Osteocyte (in vitro differentiated cells): Measurements from ENCODE around the gene MINAR1. TPM values are rescaled to one million over a fixed set of nuclear protein-coding genes. Genes with fewer than 3 reads are reported as not detected.
A peak's percentile ranks its signal among the peaks of the same experiment; 100 is the strongest.

Source experiments
- DNase-seq: peaks from one replicate; pipeline ENCODE4 v3.0.0; 2021; ENCODE audit warnings: mixed read lengths; ENCODE audit not compliant: unreplicated experiment; ENCODE audit errors: extremely low spot score
- H3K27ac Mint-ChIP-seq: one replicate; pipeline ENCODE4 v1.8.0; 2021; ENCODE audit warnings: mild to moderate bottlenecking, mixed read lengths; ENCODE audit not compliant: unreplicated experiment
- H3K27me3 Mint-ChIP-seq: one replicate; pipeline ENCODE4 v1.8.0; 2021; ENCODE audit warnings: mixed read lengths; ENCODE audit not compliant: unreplicated experiment
- H3K36me3 Mint-ChIP-seq: one replicate; pipeline ENCODE4 v1.8.0; 2021; ENCODE audit warnings: mixed read lengths; ENCODE audit not compliant: unreplicated experiment
- H3K4me1 Mint-ChIP-seq: one replicate; pipeline ENCODE4 v1.8.0; 2021; ENCODE audit warnings: mixed read lengths; ENCODE audit not compliant: unreplicated experiment
- H3K4me3 Mint-ChIP-seq: one replicate; pipeline ENCODE4 v1.8.0; 2021; ENCODE audit warnings: mild to moderate bottlenecking, moderate library complexity, mixed read lengths; ENCODE audit not compliant: unreplicated experiment
- H3K9me3 Mint-ChIP-seq: one replicate; pipeline ENCODE4 v1.8.0; 2021; ENCODE audit warnings: mixed read lengths; ENCODE audit not compliant: unreplicated experiment
- total RNA-seq: library from RNA; stranded (reverse); gene quantifications from 2 replicates; pipeline ENCODE4 v1.2.1, GENCODE V29; 2021
- TF ChIP-seq, protein P1 (sequence below): fragments of 200-600 bp; sonication (generic); IDR thresholded peaks from 2 replicates; pipeline ENCODE4 v1.5.0; 2021; ENCODE audit warnings: antibody characterized with exemption, mild to moderate bottlenecking, moderate library complexity

The MINAR1 gene
- total RNA-seq, 1 donor from 2014 or later: 2.1 TPM

DNA sequence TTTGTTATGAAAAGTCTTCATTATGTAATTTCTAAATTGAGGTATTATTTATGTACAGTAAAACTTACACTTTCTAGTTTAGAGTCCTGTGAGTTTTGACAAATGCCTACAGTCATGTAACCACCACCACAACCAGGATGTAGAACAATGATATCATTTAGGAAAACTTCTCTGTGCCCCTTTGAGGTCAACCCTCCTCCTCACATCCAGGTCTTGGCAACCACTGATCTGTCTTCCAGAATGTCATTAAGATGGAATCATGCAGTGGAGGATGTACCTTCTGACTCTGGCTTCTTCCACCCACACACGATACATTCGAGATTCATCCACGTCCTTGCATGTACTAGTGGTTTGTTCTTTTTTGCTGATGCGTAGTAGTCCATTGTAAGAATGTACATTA lies 23.2 kb downstream of the MINAR1 start:
- TF ChIP-seq, protein P1, sequence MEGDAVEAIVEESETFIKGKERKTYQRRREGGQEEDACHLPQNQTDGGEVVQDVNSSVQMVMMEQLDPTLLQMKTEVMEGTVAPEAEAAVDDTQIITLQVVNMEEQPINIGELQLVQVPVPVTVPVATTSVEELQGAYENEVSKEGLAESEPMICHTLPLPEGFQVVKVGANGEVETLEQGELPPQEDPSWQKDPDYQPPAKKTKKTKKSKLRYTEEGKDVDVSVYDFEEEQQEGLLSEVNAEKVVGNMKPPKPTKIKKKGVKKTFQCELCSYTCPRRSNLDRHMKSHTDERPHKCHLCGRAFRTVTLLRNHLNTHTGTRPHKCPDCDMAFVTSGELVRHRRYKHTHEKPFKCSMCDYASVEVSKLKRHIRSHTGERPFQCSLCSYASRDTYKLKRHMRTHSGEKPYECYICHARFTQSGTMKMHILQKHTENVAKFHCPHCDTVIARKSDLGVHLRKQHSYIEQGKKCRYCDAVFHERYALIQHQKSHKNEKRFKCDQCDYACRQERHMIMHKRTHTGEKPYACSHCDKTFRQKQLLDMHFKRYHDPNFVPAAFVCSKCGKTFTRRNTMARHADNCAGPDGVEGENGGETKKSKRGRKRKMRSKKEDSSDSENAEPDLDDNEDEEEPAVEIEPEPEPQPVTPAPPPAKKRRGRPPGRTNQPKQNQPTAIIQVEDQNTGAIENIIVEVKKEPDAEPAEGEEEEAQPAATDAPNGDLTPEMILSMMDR: no peak
- no peak overlapping the region for H3K27ac Mint-ChIP-seq
- H3K4me3 Mint-ChIP-seq: no peak overlapping the region
- H3K36me3 Mint-ChIP-seq: no peaks in the 10 kb centered on the region
- H3K27me3 Mint-ChIP-seq: no peaks in the 10 kb centered on the region
- no peak for DNase-seq
- H3K4me1 Mint-ChIP-seq: no peaks in the 10 kb centered on the region
- no peaks in the 10 kb centered on the region for H3K9me3 Mint-ChIP-seq

DNA sequence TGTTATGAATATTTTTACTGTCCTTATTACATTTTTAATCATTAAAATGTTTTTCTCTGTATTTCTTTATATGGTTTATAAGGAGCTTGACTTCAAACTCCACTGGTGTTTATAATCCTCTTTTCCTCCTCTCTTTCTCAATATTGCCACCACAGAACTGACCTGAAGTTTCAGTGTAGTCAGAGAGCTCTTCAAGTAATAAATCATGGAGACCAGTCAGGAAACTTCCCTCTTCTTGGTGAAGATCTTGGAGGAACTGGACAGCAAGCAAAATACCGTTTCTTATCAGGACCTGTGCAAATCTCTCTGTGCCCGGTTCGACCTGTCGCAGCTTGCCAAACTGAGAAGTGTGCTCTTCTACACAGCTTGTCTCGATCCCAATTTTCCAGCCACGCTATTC lies 23.8 kb downstream of the MINAR1 start:
- H3K27me3 Mint-ChIP-seq: no peaks in the 10 kb centered on the region
- H3K27ac Mint-ChIP-seq: no peak overlapping the region
- H3K36me3 Mint-ChIP-seq: no peaks in the 10 kb centered on the region
- no peaks in the 10 kb centered on the region for H3K4me1 Mint-ChIP-seq
- TF ChIP-seq, protein P1: no peak
- no peaks in the 10 kb centered on the region for H3K9me3 Mint-ChIP-seq
- DNase-seq: no peak
- no peak overlapping the region for H3K4me3 Mint-ChIP-seq

DNA sequence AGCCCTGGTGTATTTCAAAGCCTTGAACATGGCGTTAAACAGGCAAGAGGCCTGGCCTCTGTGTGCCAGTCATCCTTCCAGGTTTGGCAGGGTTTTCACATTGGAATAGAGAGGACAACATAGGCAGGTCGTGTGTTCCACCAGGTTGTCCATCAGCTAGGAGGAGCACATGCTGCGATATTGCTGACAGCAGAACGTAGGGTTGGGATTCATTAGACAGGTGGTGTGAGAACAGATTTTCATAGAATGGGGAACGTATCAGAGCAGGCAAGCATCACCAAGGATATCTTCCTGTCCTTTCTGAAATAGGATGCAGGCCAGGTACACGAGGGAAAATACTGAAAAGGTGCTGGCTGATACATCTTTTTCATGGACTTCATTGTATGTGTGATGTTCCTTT lies 26.4 kb downstream of the MINAR1 start:
- no peak overlapping the region for H3K27ac Mint-ChIP-seq
- DNase-seq: no peak
- no peaks in the 10 kb centered on the region for H3K9me3 Mint-ChIP-seq
- H3K27me3 Mint-ChIP-seq: no peaks in the 10 kb centered on the region
- no peaks in the 10 kb centered on the region for H3K4me1 Mint-ChIP-seq
- TF ChIP-seq, protein P1: no peak
- no peaks in the 10 kb centered on the region for H3K36me3 Mint-ChIP-seq
- H3K4me3 Mint-ChIP-seq: no peak overlapping the region

DNA sequence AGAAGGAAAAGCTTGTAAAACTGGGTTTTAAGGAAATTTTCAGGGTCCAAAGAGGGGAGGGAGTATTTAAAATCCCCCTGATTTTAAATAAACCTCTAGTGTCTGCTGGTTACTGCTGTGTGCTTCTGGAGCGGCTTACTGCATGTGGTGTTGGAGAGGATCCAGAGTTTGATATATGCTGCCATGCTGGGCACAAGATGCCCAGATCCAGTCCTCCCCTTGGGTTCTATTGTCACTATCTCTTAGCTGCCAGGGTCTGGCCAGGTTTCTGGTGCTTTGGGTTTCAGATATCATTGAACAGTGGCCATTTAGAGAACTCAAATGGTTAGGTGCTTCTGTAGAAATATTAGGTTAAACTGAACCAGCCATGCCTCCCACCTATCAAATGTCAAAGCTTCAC lies 27.5 kb downstream of the MINAR1 start:
- TF ChIP-seq, protein P1: no peak
- H3K27ac Mint-ChIP-seq: no peak overlapping the region
- no peaks in the 10 kb centered on the region for H3K4me1 Mint-ChIP-seq
- DNase-seq: no peak
- no peaks in the 10 kb centered on the region for H3K36me3 Mint-ChIP-seq
- H3K9me3 Mint-ChIP-seq: no peaks in the 10 kb centered on the region
- no peaks in the 10 kb centered on the region for H3K27me3 Mint-ChIP-seq
- H3K4me3 Mint-ChIP-seq: no peak overlapping the region

DNA sequence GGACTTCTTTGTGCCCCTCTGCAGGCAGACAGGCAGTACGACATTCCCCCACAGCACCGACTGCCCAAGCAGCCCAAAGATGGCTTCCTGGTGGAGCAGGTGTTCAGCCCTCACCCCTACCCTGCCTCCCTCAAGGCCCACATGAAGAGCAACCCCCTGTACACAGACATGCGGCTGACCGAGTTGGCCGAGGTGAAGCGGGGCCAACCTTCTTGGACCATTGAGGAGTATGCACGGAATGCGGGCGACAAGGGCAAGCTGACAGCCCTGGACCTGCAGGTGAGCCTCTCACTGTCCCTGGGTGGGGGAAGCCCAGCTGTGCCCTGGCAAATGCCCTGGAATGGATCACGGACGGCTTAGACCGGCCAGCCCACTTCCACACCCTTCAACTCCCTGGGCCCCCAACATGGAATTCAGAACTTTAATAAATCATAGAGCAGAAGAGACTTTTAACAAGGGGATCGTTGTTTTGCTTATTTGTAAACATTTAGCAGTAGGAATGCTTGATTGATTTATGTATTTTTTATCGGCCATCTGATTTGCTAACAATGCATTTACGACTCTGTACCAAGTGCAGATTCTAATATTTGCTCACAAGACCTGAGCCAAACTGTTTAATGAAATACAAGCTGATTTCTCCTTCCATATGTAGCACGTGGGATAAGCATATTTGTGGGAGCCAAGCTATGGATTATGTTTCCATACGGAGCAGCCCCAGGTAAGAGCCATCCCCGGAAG lies 31.1 kb downstream of the MINAR1 start:
- H3K27ac Mint-ChIP-seq: no peak overlapping the region
- TF ChIP-seq, protein P1: no peak
- H3K4me1 Mint-ChIP-seq: no peaks in the 10 kb centered on the region
- no peaks in the 10 kb centered on the region for H3K27me3 Mint-ChIP-seq
- DNase-seq: peak; percentile 73
- no peaks in the 10 kb centered on the region for H3K36me3 Mint-ChIP-seq
- H3K4me3 Mint-ChIP-seq: no peak overlapping the region
- no peaks in the 10 kb centered on the region for H3K9me3 Mint-ChIP-seq
